Common myeloid progenitor, CD34-positive (primary cell): Measurements from ENCODE around the gene ASCL3.

ENCODE experiments used
- CTCF ChIA-PET: fragments of 350-600 bp; sonication (Branson Sonifier 250); formaldehyde crosslinking; loops from one replicate; lab custom pipeline; 2021; ENCODE audit warnings: antibody characterized with exemption; lab: Charles Lee
- POLR2A ChIA-PET: fragments of 350-600 bp; sonication (Branson Sonifier 250); formaldehyde crosslinking; loops from one replicate; lab custom pipeline; 2021; ENCODE audit warnings: antibody characterized with exemption; lab: Charles Lee
- DNase-seq, 3 donors: peaks; one replicate each; pipeline versions ENCODE4 v3.0.0 to v3.0.0-alpha.2; 2013
- H3K27ac ChIP-seq, 2 experiments: 1 replicate in 1 of 2; 2 replicates in 1 of 2; pipeline ENCODE4 v1.7.0; 2013; ENCODE audit warnings: inconsistent platforms in 2 of 2, low read length in 2 of 2, mild to moderate bottlenecking in 2 of 2, low read depth in 1 of 2, moderate library complexity in 1 of 2; ENCODE audit not compliant: severe bottlenecking in 2 of 2, insufficient read depth in 1 of 2, poor library complexity in 1 of 2
- H3K27me3 ChIP-seq, 5 experiments: replicated peaks in 2 of 5; 1 replicate in 3 of 5; 2 replicates in 2 of 5; pipeline versions ENCODE4 v1.6.1 to v1.7.0; 2013; ENCODE audit warnings: low read length in 4 of 5, mild to moderate bottlenecking in 2 of 5, moderate library complexity in 2 of 5, inconsistent platforms in 1 of 5; ENCODE audit not compliant: insufficient read depth in 5 of 5, control insufficient read depth in 4 of 5
- H3K36me3 ChIP-seq, 4 experiments: 1 replicate in 2 of 4; 2 replicates in 2 of 4; pipeline versions ENCODE4 v1.6.1 to v1.7.0; 2013; ENCODE audit warnings: low read length in 3 of 4, control low read depth in 1 of 4, mild to moderate bottlenecking in 1 of 4; ENCODE audit not compliant: control insufficient read depth in 4 of 4, insufficient read depth in 4 of 4
- H3K4me1 ChIP-seq, 4 experiments: 1 replicate in 3 of 4; 2 replicates in 1 of 4; pipeline versions ENCODE4 v1.6.1 to v1.7.1; 2013; ENCODE audit warnings: low read length in 3 of 4, mild to moderate bottlenecking in 3 of 4, control low read depth in 1 of 4, inconsistent platforms in 1 of 4, moderate library complexity in 1 of 4; ENCODE audit not compliant: control insufficient read depth in 4 of 4, insufficient read depth in 4 of 4; ENCODE audit errors: control extremely low read depth in 1 of 4
- H3K4me3 ChIP-seq, 7 experiments: 1 replicate in 4 of 7; 2 replicates in 3 of 7; pipeline versions ENCODE4 v1.5.1 to v1.7.0; 2013; ENCODE audit warnings: mild to moderate bottlenecking in 7 of 7, low read length in 6 of 7, moderate library complexity in 6 of 7, inconsistent platforms in 2 of 7, low read depth in 2 of 7, control low read depth in 1 of 7; ENCODE audit not compliant: insufficient read depth in 4 of 7, control insufficient read depth in 1 of 7; ENCODE audit errors: extremely low read depth in 1 of 7
- H3K9me3 ChIP-seq, 5 experiments: 1 replicate in 4 of 5; 2 replicates in 1 of 5; pipeline versions ENCODE4 v1.6.1 to v1.7.1; 2013; ENCODE audit warnings: low read length in 4 of 5, mild to moderate bottlenecking in 2 of 5, inconsistent platforms in 1 of 5, low read depth in 1 of 5, moderate library complexity in 1 of 5; ENCODE audit not compliant: control insufficient read depth in 4 of 5, insufficient read depth in 2 of 5; ENCODE audit errors: control extremely low read depth in 1 of 5
- WGBS: methylation state at CpG from one replicate; pipeline ENCODE4 v1.1.5; 2013; ENCODE audit not compliant: insufficient coverage; 5-methylcytosine and 5-hydroxymethylcytosine counted together

Gene ASCL3

GRCh38 chr11:8913961-8914660 is 28.7 kb downstream of the ASCL3 start:
- Histone ChIP-seq H3K27ac (peak overlapping the region in 1 of 2 experiments; percentile 4), H3K9me3 (no peaks in the 10 kb centered on the region), H3K4me3 (peak overlapping the region in 6 of 7 experiments; percentile 21 to 69 (median 42)), H3K4me1 (peaks cover 15 to 33% (median 27%) of the 10 kb centered on the region in 4 experiments), H3K27me3 (peaks cover 0 to 4% (median 0%) of the 10 kb centered on the region in 5 experiments), H3K36me3 (peaks cover 5 to 34% (median 25%) of the 10 kb centered on the region in 4 experiments)
- ChIA-PET POLR2A (no interaction called here), CTCF (interaction anchor here (0.9 to 6.3 kb wide), 15 partner anchors 10 to 229 kb away, joined by 3 to 68 read pairs (median 7); partner anchors contain the start of gene ASCL3)
- 1% methylated on average over 9 of the region's 9 CpGs for WGBS
- peak; percentile 54 to 72 (median 69) for DNase-seq

GRCh38 chr11:8911029-8911823 is 31.6 kb downstream of the ASCL3 start, which contains the start of gene AKIP1:
Gene AKIP1 (plus strand): TSS chr11:8911189. CDS start chr11:8911450, 261 bp downstream.
- peaks cover 15 to 33% (median 27%) of the 10 kb centered on the region in 4 experiments for H3K4me1 ChIP-seq
- 0% methylated on average over 60 of the region's 68 CpGs for WGBS

GRCh38 chr11:8910649-8911026 is 32.2 kb downstream of the ASCL3 start:
- DNase-seq, result peak; percentile 11 to 64 (median 50)
- Histone ChIP-seq H3K27ac (no peak overlapping the region), H3K36me3 (peaks cover 0 to 5% (median 2%) of the 10 kb centered on the region in 4 experiments), H3K4me1 (peaks cover 15 to 33% (median 27%) of the 10 kb centered on the region in 4 experiments), H3K9me3 (no peaks in the 10 kb centered on the region), H3K27me3 (peaks cover 0 to 4% (median 0%) of the 10 kb centered on the region in 5 experiments), H3K4me3 (peak overlapping the region; percentile 29 to 96 (median 86))
- CTCF ChIA-PET, result interaction anchor here (0.6 to 6.3 kb wide), 6 partner anchors 11 to 1060 kb away, joined by 3 to 68 read pairs (median 5); no protein-coding TSS in a partner anchor
- 0% methylated on average over 3 of the region's 19 CpGs for WGBS
- POLR2A ChIA-PET, result interaction anchor here (0.7 to 0.9 kb wide), 2 partner anchors 49 to 171 kb away, joined by 3 to 5 read pairs; no protein-coding TSS in a partner anchor

More at GRCh38 chr11:8911029-8911823, 31.6 kb downstream of the ASCL3 start, which contains the start of gene AKIP1:
- Histone ChIP-seq H3K4me3 (peak within 1 kb of the TSS; percentile 83 to 96 (median 93)), H3K27me3 (peaks cover 0 to 4% (median 0%) of the 10 kb centered on the region in 5 experiments), H3K27ac (peak within 1 kb of the TSS; percentile 33 to 85), H3K36me3 (peaks cover 0 to 5% (median 2%) of the 10 kb centered on the region in 4 experiments), H3K9me3 (no peaks in the 10 kb centered on the region)
- ChIA-PET POLR2A (interaction anchor here (0.7 to 0.9 kb wide), 2 partner anchors 48 to 171 kb away, joined by 3 to 5 read pairs; no protein-coding TSS in a partner anchor), CTCF (interaction anchor here (0.6 to 6.3 kb wide), 10 partner anchors 10 to 1059 kb away, joined by 3 to 68 read pairs (median 4); no protein-coding TSS in a partner anchor)
- peak; percentile 95 to 98 (median 96) for DNase-seq

- DNase-seq, result no peak
- Histone ChIP-seq H3K4me1 (peaks cover 5 to 18% (median 17%) of the 10 kb centered on the region in 4 experiments), H3K9me3 (no peaks in the 10 kb centered on the region), H3K36me3 (no peaks in the 10 kb centered on the region), H3K27me3 (peaks cover 0 to 4% (median 0%) of the 10 kb centered on the region in 5 experiments), H3K4me3 (no peak overlapping the region), H3K27ac (no peak overlapping the region)
- ChIA-PET POLR2A (no interaction called here), CTCF (no interaction called here)
Measured at GRCh38 chr11:8908099-8908498, 34.7 kb downstream of the ASCL3 start.

GRCh38 chr11:8907116-8907515 is 35.7 kb downstream of the ASCL3 start:
- ChIA-PET POLR2A (interaction anchor here (1.2 kb wide), 1 partner anchor 52 kb away, joined by 3 read pairs; no protein-coding TSS in a partner anchor), CTCF (no interaction called here)
- Histone ChIP-seq H3K4me3 (no peak overlapping the region), H3K4me1 (peaks cover under 1 to 13% (median 11%) of the 10 kb centered on the region in 4 experiments), H3K27me3 (peaks cover 0 to 4% (median 0%) of the 10 kb centered on the region in 5 experiments), H3K9me3 (peaks cover 0 to 3% (median 0%) of the 10 kb centered on the region in 5 experiments), H3K27ac (no peak overlapping the region), H3K36me3 (no peaks in the 10 kb centered on the region)
- 100% methylated on average over 1 of the region's 1 CpG for WGBS
- DNase-seq, result no peak

GRCh38 chr11:8905528-8906165 is 37.2 kb downstream of the ASCL3 start:
- POLR2A ChIA-PET, result no interaction called here
- peaks cover 0 to 4% (median 0%) of the 10 kb centered on the region in 5 experiments for H3K27me3 ChIP-seq
- CTCF ChIA-PET, result no interaction called here
- H3K4me1 ChIP-seq, result peaks cover 0 to 11% (median 10%) of the 10 kb centered on the region in 4 experiments
- no peak for DNase-seq
- no peak overlapping the region for H3K27ac ChIP-seq
- 67% methylated on average over 1 of the region's 5 CpGs for WGBS
- H3K9me3 ChIP-seq, result peaks cover 0 to 7% (median 0%) of the 10 kb centered on the region in 5 experiments
- H3K4me3 ChIP-seq, result no peak overlapping the region
- no peaks in the 10 kb centered on the region for H3K36me3 ChIP-seq
